ENCODE results near the gene EGFL7. TPM values are rescaled to one million over a fixed set of nuclear protein-coding genes. Genes with fewer than 3 reads are reported as not detected.

Gene EGFL7
- total RNA-seq, 1 experiment from 2014 or later: 38.0 TPM

- Mint-ChIP-seq H3K36me3 (ENCODE audit: insufficient read depth in 1 of 3, low read depth in 3 of 3) (no peaks in the 10 kb centered on the region), H3K4me1 (peaks cover 0 to 2% of the 10 kb centered on the region in 2 experiments; a peak in 1 of 4 replicates), H3K4me3 (no peak overlapping the region), H3K27me3 (ENCODE audit: low read depth) (peaks cover 6% of the 10 kb centered on the region; the same call in 1 of the 2 replicates), H3K9me3 (no peaks in the 10 kb centered on the region), H3K27ac (no peak overlapping the region)
- DNase-seq: no peak
- Histone ChIP-seq H3K56ac (ENCODE audit: insufficient read length, low read depth, low read length) (no peak overlapping the region), H3K14ac (ENCODE audit: insufficient read depth, low read length) (no peak overlapping the region; the same call in 1 of the 2 replicates), H3K23ac (ENCODE audit: insufficient read length, low read depth, low read length) (no peak overlapping the region), H3T11ph (ENCODE audit: low read length) (no peak overlapping the region), H3K23me2 (ENCODE audit: insufficient read length, low read depth, low read length, poor library complexity, severe bottlenecking) (no peaks in the 10 kb centered on the region), H3K27me3 (ENCODE audit: insufficient read depth, low read length) (no peaks in the 10 kb centered on the region), H3K4ac (ENCODE audit: low read depth, low read length) (no peak overlapping the region; the same call in 1 of the 2 replicates), H2BK5ac (ENCODE audit: insufficient read length, low read length) (no peak overlapping the region), H2BK12ac (ENCODE audit: insufficient read length, low read depth, low read length) (no peak overlapping the region), H4K5ac (ENCODE audit: insufficient read length, low read depth, low read length) (no peak overlapping the region), H3K79me1 (ENCODE audit: insufficient read depth, low read depth, low read length, poor library complexity, severe bottlenecking) (no peaks in the 10 kb centered on the region), H3K9me3 (ENCODE audit: control insufficient read depth, low read depth, low read length) (no peaks in the 10 kb centered on the region), H3K4me2 (ENCODE audit: insufficient read depth, insufficient read length, low read length) (no peak overlapping the region), H4K8ac (replicated peaks; ENCODE audit: insufficient read length, low read depth, low read length) (no peak overlapping the region), H2AFZ (ENCODE audit: low read length) (no peak overlapping the region), H3K9ac (ENCODE audit: extremely low read depth, insufficient read length, low read length) (no peak overlapping the region), H2AK5ac (ENCODE audit: insufficient read length, low read length) (no peak overlapping the region), H3K27ac (ENCODE audit: insufficient read length, low read depth, low read length) (no peak overlapping the region), H2BK20ac (ENCODE audit: low read depth, low read length, poor library complexity, severe bottlenecking) (no peak overlapping the region), H2BK120ac (ENCODE audit: low read depth, low read length, poor library complexity, severe bottlenecking) (no peak overlapping the region), H3K4me1 (ENCODE audit: insufficient read depth, low read length) (no peaks in the 10 kb centered on the region), H3K18ac (ENCODE audit: insufficient read length, low read depth, low read length) (no peak overlapping the region), H4K91ac (ENCODE audit: insufficient read length, low read depth, low read length) (no peak overlapping the region), H4K20me1 (ENCODE audit: control insufficient read depth, insufficient read depth, insufficient read length) (no peaks in the 10 kb centered on the region), H3K79me2 (ENCODE audit: insufficient read depth, low read length) (no peaks in the 10 kb centered on the region), H2BK15ac (ENCODE audit: low read depth, low read length) (no peak overlapping the region)
- TF ChIP-seq CTCF (conservative IDR thresholded peaks at IDR 0.05): no peak
- no CpG with 5 or more reads among the region's 13 CpGs for WGBS (ENCODE audit: extremely low coverage, insufficient read length, low lambda C conversion rate)
Measured at GRCh38 chr9:136660971-136661550, 1.7 kb upstream of the EGFL7 start.

All from H9 (cell line).